GM19467 (cell line): ENCODE data around the gene TFIP11.

Experiments
- ATAC-seq: cut with Tn5 transposase; IDR thresholded peaks from one replicate; pipeline ENCODE4 v1.9.1; 2021; ENCODE audit warnings: mild to moderate bottlenecking, moderate library complexity; ENCODE audit not compliant: unreplicated experiment

The TFIP11 gene

GRCh38 chr22:26508148-26508547 lies 4.1 kb downstream of the TFIP11 start:
- no peak for ATAC-seq

- ATAC-seq: no peak
These were observed 8.5 kb downstream of the TFIP11 start for GRCh38 chr22:26503758-26504157.

GRCh38 chr22:26502688-26503561 lies 9.3 kb downstream of the TFIP11 start:
- ATAC-seq: no peak

GRCh38 chr22:26501996-26502395 lies 10.3 kb downstream of the TFIP11 start:
- no peak for ATAC-seq

- ATAC-seq: no peak
These were observed 13.0 kb downstream of the TFIP11 start for GRCh38 chr22:26499188-26499703.

GRCh38 chr22:26496456-26496855 lies 15.8 kb downstream of the TFIP11 start:
- ATAC-seq: no peak

- ATAC-seq: no peak
These were observed 17.8 kb downstream of the TFIP11 start for GRCh38 chr22:26494506-26494905.

- ATAC-seq: no peak
These were observed 20.1 kb downstream of the TFIP11 start for GRCh38 chr22:26492220-26492619.

- ATAC-seq: no peak
These were observed 22.7 kb downstream of the TFIP11 start for GRCh38 chr22:26489447-26490036.

GRCh38 chr22:26487996-26488395 lies 24.3 kb downstream of the TFIP11 start:
- ATAC-seq: no peak

- ATAC-seq: no peak
These were observed 25.9 kb downstream of the TFIP11 start for GRCh38 chr22:26486394-26486793.

GRCh38 chr22:26485806-26486390 lies 26.4 kb downstream of the TFIP11 start:
- ATAC-seq: no peak

- no peak for ATAC-seq
These were observed 27.3 kb downstream of the TFIP11 start for GRCh38 chr22:26485013-26485412.

- no peak for ATAC-seq
These were observed 27.9 kb downstream of the TFIP11 start for GRCh38 chr22:26484360-26484706.

GRCh38 chr22:26483439-26484359 lies 28.6 kb downstream of the TFIP11 start, which contains the start of the genes HPS4 and SRRD:
Gene HPS4 (minus strand): TSS chr22:26483783. CDS start chr22:26481762, 2,021 bp downstream.
Gene SRRD (plus strand): TSS chr22:26483877. CDS start chr22:26483891, 14 bp downstream.
- ATAC-seq: peak; percentile 50

GRCh38 chr22:26483043-26483438 lies 29.2 kb downstream of the TFIP11 start:
- no peak for ATAC-seq

- no peak for ATAC-seq
These were observed 30.1 kb downstream of the TFIP11 start for GRCh38 chr22:26482161-26482560.

- ATAC-seq: no peak
These were observed 30.6 kb downstream of the TFIP11 start for GRCh38 chr22:26481694-26482093.

- no peak for ATAC-seq
These were observed 31.1 kb downstream of the TFIP11 start for GRCh38 chr22:26481112-26481693.

- no peak for ATAC-seq
These were observed 31.7 kb downstream of the TFIP11 start for GRCh38 chr22:26480611-26480932.
